HPDE6-E6E7 (cell line): Measurements from ENCODE around the gene DDT.
"Not testable (repeated sequence)": the region's sequence is repeated elsewhere in the genome, so short reads cannot be mapped to it uniquely, and the experiment has no call there.

ENCODE experiments used
- DNase-seq: peaks from one replicate; pipeline ENCODE4 v3.0.0; 2011; ENCODE audit warnings: missing footprints; ENCODE audit errors: extremely low spot score

The DDT gene

DNA sequence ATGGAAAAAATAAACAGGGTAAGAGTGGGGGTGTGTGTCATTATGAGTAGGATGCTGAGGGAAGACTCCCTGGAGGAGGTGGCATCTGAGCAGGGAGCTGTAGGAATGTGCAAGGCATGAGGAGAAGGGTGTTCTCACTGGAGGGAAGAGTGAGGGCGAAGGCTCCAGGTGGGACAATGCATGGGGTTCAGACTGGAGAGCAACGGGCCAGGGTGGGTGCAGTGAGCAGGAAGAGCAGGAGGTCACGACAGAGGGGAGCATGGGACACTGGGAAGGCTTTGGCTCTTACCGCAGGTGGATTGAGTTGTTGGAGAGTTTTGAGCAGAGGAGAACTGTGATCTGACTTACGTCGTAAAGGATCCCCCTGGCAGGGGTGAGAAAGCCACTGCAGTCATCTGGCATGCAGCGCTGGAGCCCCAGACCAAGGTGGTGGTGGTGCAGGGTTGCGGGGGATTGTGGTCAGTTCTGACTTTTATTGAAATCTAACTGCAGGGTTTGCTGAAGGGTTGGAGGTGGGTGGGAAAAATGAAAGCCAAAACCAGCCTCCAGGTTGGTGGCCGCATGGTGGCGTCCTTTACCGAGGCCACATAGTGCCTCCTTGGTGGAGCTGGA is 21.3 kb downstream of the DDT start:
- not testable (repeated sequence) for DNase-seq

DNA sequence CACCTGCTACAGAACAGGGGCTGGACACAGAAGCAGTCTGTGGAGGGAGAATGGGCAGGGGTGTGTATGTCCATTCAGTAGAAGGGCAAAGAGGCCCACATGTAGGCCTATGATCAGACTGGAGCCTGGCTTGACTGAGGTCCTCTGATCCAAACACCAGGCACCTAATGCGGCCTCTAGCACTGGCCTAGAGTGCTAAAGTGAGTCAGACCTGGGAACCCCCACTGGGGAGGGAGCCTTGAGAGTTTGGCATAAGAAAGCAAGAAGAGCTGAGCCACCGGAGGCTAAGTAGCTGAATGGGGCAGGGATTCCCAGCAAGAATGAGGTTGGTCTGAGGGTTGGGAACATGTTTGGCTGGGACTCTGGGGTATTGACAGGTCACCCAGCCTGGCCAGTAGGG is 22.9 kb downstream of the DDT start:
- DNase-seq: not testable (repeated sequence)

DNA sequence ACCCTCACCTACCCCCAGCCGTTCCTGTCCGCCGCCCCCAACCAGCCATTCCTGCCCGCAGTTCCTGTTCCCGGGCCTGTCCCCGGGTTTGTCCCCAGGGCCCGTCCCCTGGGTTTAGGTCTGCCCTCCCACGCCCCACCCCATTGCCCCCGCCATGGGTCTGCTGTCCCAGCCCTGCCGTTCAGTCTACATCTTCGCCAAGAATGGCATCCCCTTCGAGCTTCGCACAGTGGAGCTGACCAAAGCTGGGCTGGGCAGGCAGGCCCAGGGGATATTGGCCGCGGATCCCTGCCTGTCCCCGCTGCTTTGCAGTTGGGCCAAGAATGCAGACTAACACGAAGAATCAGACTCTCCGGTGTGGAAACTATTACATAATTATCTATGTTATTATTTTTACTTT is 24.5 kb downstream of the DDT start:
- DNase-seq: not testable (repeated sequence)

DNA sequence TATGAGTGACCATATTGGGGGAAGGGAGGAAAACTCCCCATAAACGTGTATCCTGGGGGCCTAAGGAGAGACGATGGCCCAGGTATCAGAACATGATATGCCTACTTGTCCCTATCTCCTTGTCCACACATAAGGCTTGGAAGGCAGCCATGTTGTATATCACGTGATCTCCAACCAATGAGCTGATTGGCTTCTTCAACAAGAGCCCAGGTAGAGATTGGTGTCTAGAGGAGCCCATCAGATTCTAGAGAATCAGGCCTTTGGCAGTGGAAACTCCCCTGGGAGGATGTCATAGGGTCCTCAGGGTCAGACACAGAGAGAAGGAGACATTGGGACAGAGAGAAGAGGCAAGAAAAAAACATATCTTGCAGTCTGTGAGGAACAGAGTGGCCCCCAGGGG is 26.9 kb downstream of the DDT start:
- DNase-seq: not testable (repeated sequence)

DNA sequence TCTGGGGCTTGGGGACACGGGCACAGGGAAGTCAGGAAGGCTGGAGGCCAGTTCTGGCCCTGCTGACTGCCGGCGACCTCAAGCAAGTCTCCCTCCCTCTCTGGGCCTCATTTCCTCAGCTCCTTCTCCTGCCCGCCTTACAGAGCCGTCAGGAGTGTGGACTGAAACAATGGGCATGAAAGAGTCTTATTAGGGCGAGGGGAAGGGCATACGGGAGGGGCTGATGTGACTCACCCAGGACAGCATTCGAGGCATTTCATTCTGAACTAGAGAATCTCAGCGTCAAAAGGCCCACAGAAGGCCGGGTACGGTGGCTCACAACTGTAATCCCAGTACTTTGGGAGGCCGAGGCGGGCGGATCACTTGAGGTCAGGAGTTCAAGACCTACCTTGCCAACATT is 34.1 kb downstream of the DDT start:
- DNase-seq: not testable (repeated sequence)

DNA sequence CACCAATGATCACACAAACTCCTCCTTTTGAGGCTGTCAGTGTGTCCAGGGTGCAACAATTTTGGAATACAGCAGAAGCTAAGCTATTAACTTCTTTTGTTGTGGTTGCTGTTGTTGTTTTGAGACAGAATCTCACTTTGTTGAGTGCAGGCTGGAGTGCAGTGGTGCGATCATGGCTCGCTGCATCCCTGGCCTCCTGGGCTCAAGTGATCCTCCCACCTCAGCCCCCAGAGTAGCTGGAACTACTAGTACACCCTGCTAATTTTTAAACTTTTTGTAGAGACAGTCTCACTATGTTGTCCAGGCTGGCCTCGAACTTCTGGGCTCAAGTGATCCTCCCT is 35.3 kb downstream of the DDT start:
- DNase-seq: no peak

DNA sequence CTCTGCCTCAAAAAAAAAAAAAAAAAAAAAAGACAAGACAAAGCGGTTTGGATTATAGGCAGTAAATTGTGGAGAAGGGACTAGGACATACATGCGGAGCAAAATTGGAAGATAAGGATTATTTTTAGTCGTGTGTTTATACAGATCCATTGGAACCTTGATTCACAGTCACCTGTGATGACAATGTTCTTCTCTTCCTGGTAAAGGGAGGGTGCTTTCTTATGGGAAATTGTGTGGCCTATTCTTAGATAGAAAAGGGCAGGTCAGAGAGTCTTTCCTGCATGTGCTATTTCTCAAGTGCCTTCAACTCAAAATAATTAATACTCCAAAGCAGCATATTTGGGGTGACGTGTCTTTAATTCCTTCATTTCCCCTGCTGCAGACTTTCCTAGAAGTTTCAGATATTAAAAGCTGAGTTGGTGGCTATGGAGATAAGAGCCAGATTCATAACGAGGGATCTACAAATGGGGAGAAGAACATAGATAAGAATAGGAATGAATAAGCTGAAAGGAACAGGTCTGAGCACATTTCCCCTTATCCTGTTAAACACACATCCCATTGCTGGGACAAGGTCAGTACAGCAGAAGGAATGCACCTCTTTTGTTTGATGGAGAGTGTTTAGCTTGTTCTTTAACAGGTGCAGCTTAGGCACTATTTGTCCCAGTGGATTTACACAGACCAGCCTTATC is 35.8 kb downstream of the DDT start:
- DNase-seq: no peak

DNA sequence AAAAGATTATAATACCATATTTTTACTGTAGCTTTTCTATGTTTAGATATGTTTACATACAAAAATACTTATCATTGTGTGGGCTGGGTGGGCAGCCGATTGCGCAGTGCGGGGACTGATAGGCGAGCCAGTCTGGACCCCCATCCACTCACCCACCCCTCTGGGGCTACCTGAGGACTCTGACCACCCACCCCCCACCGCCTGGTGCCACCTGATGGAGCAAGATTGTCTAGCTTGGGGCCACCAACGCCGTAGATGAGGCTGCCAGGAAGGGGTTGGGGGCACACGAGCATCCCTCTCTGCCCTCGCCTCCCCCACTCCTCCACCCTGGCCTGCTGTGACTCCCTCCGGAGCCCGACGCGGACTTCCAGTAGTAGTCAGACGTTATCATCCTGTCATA is 47.7 kb downstream of the DDT start:
- DNase-seq: no peak

DNA sequence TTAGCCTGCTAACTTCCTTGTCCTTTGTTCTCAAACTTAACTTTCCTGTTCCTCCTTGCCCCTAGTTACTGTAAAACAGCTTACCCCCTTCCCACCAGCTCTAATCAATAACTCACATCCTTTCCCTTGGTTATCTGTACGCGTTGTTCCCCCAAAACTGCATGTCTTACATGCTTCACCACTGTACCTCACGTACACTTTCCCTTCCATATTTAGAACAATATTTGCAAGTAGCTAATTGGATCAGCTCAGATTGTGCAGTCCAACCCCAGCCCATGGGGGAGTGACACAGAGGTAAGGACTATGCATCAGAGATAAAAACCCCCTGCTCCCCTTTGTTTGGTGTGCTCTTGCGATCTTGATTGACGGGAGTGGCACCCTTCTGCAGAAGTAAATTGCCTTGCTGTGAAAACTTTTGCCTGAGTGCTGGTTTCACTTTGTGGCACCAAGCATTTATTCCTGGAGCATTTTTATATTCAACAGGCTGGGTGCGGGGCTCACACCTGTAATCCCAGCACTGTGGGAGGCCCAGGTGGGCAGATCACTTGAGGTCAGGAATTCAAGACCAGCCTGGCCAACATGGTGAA is 49.1 kb downstream of the DDT start:
- no peak for DNase-seq

DNA sequence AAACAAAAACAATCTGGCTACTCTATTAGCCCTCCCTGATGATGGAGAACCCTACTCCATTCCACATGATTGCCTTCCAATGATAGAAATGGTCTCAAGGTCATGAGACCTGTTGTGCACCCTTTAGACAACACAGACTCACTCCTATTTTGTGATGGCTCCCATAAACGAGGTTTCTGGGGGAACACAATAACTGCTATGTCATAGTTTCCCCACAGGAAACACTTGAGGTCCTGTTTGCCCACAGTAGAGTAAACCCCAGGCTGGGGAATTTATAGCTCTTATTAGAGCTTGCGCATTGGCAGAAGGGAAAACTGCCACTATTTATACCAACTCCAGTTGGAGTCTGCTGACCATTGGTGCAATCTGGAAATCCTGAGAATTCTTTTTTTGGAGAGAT is 51.3 kb downstream of the DDT start:
- no peak for DNase-seq

DNA sequence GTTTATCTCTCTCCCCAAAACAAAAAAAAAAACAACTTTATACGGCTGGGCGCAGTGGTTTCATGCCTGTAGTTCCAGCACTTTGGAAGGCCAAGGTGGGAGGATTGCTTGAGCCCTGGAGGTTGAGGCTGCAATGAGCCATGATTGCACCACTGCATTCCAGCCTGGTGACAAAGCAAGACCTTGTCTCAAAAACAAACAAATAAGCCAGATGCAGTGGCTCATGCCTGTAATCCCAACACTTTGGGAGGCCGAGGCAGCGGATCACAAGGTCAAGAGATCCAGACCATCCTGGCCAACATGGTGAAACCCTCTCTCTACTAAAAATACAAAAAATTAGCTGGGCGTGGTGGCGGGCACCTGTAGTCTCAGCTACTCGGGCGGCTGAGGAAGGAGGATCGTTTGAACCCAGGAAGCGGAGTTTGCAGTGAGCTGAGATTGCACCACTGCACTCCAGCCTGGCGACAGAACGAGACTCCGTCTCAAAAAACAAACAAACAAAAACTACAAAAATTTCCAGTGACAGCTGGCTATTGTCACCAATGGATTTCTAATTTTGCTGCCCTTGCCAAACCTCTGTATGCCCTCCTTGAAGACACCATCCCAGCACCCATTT is 52.5 kb downstream of the DDT start:
- DNase-seq: not testable (repeated sequence)
